ENCODE measurements around the gene NLRP3. TPM values are rescaled to one million over a fixed set of nuclear protein-coding genes. Genes with fewer than 3 reads are reported as not detected.
A peak's percentile ranks its signal among the peaks of the same experiment; 100 is the strongest.
"Not testable (repeated sequence)": the region's sequence is repeated elsewhere in the genome, so short reads cannot be mapped to it uniquely, and the experiment has no call there.

The NLRP3 gene
- total RNA-seq = 1 to 10 TPM in 1 of 2 donors, under 1 TPM in 1; 0.71 to 2.0 TPM
- long read RNA-seq = 0 reads

DNA sequence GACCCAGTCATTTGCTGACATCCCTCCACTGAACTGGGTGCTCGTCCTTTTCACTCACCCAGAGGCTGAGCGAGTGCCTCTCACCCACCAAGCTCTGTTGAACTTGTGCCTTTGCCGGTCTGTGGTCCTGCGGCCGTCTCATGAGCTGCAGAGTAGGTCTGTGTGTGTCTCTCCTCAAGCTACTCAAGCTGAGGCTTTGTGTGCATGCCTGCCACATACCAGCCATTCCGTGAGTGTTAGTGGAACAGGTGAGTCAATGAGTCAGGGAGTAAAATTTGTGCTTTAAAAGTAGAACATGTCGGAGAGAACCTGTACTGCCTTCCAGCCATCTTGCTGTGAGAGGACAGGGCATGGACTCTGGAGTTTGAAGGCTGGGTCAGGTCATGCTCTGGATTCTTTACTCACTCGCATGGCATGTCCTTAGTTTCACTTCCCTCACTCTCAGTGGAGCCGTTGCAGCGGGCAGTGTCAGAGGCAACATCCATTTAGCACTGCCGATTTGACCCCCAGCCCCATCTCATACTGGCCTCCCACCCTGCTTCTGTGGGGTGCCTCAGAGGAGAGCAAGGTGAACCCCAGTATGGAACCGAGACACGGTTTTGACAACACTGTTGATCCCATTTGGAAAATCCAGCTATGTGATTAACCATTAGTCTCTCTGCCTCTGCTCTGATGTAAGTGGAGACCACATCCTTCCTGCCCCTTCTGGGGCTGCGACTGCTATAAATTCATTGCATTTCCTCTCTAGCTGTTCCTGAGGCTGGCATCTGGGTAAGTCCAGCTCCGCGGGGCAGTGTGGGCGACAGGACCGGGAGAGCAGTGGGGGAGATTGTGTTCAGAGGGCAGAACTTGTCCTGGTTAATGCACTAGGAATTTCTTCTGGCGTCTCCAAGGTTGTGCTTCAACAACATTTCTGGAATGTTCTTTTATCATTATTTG is at the start of gene NLRP3:
NLRP3 (plus strand) TSS at position 751 of the 939 bp plus-strand sequence. CDS start 2,628 bp downstream, outside the sequence.
- DNase-seq (peak; percentile 36), ATAC-seq (peak; percentile 84)
- intact Hi-C loops (cut with DNase I) = no loop called here

DNA sequence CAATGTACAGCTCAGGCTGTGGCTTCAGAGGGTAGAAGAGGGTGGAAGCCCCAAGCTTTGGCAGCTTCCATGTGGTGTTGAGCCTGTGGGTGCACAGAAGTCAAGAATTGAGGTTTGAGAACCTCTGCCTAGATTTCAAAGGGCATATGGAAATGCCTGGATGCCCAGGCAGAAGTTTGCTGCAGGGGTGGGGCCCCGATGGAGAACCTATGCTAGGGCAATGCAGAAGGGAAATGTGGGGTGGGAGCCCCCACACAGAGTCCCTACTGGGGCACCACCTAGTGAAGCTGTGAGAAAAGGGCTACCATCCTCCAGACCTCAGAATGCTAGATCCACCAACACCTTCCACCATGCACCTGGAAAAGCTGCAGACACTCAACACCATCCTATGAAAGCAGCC is 49.6 kb upstream of the NLRP3 start:
- not testable (repeated sequence) for ATAC-seq

DNA sequence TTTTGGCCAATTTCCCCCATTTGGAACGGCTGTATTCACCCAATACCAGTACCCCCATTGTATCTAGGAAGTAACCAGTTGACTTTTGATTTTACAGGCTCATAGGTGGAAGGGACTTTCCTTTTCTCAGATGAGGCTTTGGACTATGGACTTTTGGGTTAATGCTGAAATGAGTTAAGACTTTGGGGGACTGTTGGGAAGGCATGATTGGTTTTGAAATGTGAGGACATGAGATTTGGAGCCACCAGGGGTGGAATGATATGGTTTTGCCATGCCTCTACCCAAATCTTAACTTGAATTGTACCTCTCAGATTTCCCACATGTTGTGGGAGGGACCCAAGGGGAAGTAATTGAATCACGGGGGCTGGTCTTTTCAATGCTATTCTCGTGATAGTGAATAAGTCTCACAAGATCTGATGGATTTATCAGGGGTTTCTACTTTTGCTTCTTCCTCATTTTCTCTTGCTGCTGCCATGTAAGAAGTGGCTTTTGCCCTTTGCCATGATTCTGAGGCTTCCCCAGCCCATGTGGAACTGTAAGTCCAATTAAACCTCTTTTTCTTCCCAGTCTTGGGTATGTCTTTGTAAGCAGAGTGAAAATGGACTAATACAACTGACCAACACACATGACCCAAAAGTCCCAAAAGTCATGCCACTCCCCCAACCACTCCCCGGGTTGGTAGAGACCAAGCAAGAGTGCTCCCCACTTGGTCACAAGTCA is 48.9 kb upstream of the NLRP3 start:
- ATAC-seq (no peak), DNase-seq (no peak)
- intact Hi-C loops (cut with DNase I) = no loop called here

More for the DNA sequence above, 49.6 kb upstream of the NLRP3 start:
- intact Hi-C loops (cut with DNase I); DNase-seq: not testable (repeated sequence)

DNA sequence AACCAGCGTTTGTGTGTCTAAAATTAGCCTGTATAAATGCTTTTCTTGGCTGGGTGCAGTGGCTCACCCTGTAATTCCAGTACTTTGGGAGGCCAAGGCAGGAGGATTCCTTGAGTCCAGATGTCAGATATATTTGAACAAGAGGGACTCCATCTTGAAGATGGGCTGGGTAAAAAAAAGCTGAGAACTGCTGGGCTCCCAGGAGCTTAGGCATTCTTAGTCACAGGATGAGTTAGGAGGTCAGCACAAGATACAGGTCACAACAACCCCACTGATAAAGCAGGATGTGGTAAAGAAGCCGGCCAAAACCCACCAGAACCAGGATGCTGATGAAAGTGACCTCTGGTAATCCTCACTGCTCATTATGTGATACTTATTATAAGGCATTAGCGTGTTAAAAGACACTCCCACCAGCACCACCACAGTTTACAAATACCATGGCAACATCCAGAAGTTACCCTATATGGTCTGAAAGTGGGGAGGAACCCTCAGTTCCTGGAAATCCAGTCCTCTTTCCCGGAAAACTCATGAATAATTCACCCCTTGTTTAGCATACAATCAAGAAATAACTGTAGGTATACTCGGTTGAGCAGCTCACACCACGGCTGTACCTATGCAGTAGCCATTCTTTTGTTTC is 48.1 kb upstream of the NLRP3 start:
- intact Hi-C loops (cut with DNase I) = no loop called here
- DNase-seq = no peak
- ATAC-seq = peak in 1 of 2 donors; percentile 21

DNA sequence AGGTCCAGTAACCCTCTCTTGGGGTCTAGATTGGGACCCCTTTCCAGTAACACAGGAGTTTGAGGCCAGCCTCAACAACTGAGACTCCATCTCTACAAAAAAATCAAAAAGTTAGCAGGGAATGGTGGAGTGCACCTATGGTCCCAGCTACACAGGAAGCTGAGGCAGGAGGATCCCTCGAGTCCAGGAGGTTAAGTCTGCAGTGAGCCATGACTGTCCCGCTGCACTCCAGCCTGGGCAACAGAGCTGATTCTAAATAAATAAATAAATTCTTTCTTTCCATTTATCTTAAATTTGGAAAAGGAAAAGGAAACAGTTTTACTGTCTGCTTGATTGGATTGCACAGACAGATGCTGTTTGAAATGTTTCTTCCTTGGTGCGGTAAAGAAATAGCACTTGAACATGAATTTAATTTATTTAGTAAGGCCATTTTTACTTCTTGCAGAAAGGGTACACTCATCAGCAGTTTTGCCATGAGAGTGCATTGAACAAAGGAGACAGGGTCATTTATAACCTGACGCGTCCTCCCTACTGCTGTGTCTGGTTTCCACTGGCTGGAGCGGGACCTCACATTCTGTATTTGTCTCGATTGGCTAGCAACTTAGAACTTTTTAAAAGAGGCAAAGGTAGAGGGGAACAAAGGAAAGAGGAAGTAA is 47.4 kb upstream of the NLRP3 start:
- DNase-seq (no peak), ATAC-seq (no peak)
- intact Hi-C loops (cut with DNase I) = no loop called here

DNA sequence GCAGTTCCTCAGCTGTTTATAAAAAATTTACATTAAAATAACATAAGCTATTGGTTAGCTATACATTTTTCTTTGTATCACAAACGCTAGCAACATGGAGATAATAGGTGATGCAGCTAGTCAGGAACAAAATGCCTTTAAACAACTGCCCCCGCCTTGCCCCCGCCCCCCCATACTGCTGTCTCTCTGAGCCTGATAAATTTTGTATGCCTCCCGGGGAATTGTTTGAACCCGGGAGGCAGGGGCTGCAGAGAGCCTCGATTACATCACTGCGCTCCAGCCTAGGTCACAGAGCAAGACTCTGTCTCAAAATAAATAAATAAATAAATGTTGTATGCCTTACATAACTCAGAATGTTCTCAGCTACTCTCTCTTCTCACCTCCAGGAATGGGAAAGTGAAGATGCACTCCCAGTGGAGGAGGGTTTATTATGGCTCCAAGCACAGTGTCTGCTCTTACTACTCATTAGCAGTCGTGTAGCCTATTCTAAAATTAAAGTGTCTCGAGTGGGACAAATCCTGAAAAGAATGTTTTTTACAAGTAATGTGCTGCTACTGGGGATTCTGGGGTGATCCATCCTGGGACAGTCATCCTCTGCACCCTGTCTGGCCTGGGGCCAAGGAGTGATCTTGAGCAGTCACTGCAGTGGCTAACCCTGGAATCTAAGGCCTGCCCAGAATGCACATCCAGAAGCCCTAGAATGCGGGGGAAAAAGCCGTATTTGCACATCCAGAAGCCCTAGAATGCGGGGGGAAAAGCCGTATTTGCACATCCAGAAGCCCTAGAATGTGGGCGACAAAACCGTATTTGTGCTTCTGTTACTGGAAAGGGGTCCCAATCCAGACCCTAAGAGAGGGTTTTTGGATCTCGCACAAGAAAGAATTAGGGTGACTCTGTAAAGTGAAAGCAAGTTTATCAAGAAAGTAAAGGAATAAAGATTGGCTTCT is 44.9 kb upstream of the NLRP3 start:
- no peak for DNase-seq
- no peak for ATAC-seq
- intact Hi-C loops (cut with DNase I) = loop anchor here in 1 of 2 donors (10.0 kb wide), 1 partner anchor 326 kb away; no protein-coding TSS in a partner anchor

DNA sequence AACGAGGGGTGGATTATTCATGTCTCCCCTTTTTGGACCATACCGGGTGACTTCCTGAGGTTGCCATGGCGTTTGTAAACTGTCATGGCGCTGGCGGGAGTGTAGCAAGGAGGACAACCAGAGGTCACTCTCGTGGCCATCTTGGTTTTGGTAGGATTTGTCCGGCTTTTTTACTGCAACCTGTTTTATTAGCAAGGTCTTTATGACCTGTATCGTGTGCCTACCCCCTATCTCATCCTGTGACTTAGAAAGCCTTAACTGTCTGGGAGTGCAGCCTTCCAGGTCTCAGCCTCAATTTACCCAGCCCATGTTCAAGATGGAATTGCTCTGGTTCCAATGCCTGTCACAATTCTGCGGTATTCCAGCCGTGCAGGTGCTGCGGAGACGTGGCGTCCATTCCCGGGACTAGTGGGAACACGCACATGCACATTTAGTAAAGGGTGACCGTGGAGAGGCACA is 44.1 kb upstream of the NLRP3 start:
- intact Hi-C loops (cut with DNase I) = loop anchor here in 1 of 2 donors (10.0 kb wide), 1 partner anchor 327 kb away; no protein-coding TSS in a partner anchor
- ATAC-seq (no peak), DNase-seq (no peak)

DNA sequence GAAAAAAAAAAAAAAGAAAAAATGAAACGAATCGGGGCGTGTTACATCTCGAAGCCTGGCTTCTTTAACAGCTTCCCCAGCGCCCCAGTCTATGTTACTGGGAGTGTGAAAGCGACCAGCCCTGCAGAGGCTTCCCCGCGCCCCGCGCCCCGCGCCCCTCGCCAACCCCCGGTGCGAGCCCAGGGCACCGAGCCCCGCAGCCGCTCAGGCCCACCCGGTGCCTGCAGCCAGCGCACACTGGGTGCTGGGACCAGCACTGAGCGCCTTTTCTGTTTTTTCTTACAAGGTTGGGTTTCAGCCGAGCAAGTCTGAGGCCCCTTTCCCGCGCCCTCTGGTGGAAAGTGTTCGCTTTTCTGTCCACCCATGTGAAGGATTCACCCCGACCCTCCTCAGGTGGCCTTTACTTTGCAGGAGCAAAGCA is 42.2 kb upstream of the NLRP3 start:
- intact Hi-C loops (cut with DNase I) = loop anchor here in 1 of 2 donors (10.0 kb wide), 1 partner anchor 329 kb away; no protein-coding TSS in a partner anchor
- peak; percentile 83 to 88 for ATAC-seq
- DNase-seq = peak; percentile 65

DNA sequence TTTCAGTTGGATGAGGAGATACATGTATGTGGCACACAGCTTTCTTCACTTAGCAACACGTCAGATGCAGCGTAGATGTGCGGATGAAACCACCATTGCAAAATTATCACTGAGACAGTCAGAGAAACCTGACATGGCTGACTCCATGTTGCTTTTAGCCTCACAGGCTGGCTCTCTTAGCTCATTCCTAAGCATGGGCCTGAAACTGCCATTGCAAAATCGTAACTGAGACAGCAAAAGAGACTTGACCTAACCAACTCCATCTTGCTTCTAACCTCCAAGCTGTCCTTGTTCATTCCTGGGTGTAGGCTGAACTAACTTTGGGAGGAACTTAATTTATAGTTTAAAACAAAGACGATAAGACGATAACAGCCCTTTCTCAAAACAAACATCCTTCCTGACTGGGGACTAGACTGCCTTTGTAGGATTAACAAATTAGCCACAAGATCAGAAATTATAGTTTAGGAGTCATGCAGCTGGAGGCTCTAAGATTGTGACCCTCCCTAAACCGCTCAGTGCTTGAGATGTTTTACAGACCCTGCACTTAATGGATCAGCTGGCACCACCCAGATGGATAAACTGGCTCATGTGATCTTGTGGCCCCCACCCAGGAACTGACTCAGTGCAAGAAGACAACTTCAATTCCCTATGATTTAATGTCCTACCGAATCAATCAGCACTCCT is 41.2 kb upstream of the NLRP3 start:
- not testable (repeated sequence) for ATAC-seq, DNase-seq
- intact Hi-C loops (cut with DNase I) = loop anchor here in 1 of 2 donors (10.0 kb wide), 1 partner anchor 330 kb away; no protein-coding TSS in a partner anchor

DNA sequence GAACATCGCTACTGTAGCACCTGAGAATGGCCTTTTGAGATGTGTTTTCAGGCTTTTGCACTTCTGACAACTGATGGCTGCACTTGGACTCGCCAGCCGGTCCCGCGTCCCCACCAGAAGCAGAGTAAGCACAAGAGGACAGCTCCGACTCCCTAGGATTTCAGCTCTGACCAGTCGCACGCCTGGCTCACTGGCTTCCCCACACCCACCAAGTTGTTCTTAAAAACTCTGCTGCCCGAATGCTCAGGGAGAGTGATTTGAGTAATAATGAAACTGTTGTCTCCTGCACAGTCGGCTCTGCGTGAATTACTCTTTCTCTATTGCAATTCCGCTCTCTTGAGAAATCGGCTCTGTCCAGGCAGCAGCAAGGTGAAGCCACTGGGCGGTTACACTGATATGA is 40.2 kb upstream of the NLRP3 start:
- intact Hi-C loops (cut with DNase I) = loop anchor here in 1 of 2 donors (10.0 kb wide), 1 partner anchor 331 kb away; no protein-coding TSS in a partner anchor
- ATAC-seq = no peak
- no peak for DNase-seq

DNA sequence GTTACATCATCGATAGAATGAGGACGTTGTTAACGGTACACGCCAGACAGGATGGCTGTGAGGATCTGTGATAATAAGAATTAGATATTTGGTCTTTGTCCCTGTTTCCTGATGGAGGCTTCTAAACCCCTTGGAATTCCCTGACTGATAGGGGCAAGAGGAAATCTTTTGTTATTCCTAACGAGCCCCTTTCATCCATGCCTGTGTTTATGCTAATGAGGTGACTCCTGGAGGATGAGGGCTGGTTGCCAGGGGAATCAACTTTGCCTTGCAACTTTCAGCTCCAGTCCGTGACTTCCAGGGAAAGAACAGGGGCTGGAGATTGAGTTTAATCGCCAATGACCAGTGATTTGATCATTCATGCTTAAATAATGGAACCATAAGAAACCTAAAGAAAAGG is 39.3 kb upstream of the NLRP3 start:
- intact Hi-C loops (cut with DNase I) = loop anchor here in 1 of 2 donors (10.0 kb wide), 1 partner anchor 332 kb away; no protein-coding TSS in a partner anchor
- DNase-seq (no peak), ATAC-seq (no peak)

DNA sequence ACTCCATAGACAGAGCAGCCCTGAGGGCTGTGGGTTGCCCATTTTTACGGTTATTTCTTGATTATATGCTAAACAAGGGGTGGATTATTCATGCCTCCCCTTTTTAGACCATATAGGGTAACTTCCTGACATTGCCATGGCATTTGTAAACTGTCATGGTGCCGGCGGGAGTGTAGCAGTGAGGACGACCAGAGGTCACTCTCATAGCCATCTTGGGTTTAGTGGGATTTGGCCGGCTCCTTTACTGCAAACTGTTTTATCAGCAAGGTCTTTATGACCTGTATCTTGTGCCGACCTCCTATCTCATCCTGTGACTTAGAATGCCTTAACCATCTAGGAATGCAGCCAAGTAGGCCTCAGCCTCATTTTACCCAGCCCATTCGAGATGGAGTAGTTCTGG is 38.3 kb upstream of the NLRP3 start:
- intact Hi-C loops (cut with DNase I) = loop anchor here in 1 of 2 donors (10.0 kb wide), 1 partner anchor 333 kb away; no protein-coding TSS in a partner anchor
- ATAC-seq, DNase-seq: not testable (repeated sequence)

DNA sequence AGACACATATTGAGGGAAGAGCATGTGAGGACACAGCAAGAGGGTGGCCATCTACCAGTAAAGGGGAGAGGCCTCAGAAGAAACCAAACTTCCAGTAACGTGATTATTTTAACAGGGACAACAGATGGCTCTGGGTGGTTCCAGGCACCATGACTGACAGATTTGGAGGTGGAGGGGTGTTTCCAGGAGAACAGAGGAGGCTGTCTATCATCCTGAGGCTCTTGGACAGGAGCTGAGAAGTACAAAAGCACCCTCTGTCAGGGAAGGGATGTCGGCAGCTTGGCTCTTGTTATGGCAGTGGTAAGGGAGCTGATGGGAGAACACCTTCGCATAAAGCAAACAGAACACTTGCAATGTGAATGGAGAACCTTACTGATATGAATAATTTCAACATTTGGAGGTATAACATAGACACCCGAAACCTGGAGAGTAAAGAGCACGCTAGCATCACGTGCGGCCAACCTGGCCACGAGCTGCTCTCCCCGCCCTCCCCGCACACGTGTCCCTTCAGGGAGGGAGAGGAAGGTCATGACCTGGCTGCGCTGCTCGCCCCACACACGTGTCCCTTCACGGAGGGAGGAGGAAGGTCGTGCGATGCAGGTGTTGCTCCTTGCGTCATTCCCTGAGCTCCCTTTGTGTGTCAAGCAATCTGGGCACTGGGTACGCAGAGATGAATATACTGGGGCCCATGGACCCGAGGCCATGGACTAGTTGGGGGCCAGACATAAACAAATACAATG is 37.5 kb upstream of the NLRP3 start:
- ATAC-seq (no peak), DNase-seq (no peak)
- intact Hi-C loops (cut with DNase I) = loop anchor here in 1 of 2 donors (10.0 kb wide), 1 partner anchor 334 kb away; no protein-coding TSS in a partner anchor

DNA sequence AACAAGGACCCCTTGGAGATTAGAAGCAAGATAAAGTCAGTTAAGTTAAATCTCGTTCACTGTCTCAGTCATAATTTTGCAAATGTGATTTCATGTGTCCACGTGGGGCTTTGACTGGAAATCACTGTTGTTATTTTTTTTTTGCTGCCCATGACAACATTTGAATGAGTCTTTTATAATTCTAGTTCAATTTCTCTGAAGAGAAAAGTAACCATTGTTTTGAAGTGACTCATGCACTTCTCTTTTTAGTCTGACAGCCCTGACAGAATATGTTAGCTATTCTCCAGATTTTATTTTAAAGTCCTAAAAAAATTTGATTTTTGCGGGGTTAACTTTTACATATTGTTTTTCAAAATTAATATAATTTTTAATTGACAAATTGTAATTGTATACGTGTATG is 30.7 kb upstream of the NLRP3 start:
- no peak for ATAC-seq
- intact Hi-C loops (cut with DNase I) = no loop called here
- no peak for DNase-seq

DNA sequence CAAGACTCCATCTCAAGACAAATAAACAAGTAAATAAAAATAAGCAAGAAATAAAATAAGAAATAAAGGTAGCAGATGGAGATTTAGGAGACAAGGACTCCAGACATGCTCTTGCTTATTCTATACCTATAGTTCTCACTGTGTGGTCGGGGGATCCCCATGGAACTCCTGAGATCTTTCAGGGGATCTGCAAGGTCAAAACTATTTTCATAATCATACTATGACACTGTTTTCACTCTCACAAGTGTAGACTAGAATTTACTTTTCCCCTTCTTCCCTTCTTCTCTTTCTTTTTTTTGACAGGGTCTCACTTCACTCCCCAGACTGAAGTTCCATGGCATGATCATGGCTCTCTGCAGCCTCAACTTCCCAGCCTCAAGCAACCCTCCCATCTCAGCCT is 29.8 kb upstream of the NLRP3 start:
- DNase-seq (no peak), ATAC-seq (no peak)

DNA sequence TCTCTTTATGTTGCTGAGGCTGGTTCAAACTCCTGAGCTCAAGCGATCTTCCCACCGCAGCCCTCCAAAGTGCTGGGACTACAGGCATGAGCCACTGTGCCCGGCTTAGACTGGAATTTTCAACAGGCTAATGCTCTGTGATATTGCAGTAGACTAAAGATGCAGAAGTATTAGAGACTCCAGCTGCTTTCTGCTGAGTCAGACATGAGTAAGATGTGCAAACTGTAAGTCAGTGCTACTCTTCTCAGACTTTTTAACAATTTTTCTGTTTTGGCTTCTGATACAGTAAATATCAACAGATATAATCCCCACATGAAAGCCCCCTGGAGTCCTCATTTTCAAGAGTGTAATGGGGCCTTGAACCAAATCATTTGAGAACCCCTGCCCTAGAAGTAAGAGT is 29.3 kb upstream of the NLRP3 start:
- intact Hi-C loops (cut with DNase I) = no loop called here

More for the DNA sequence above, 29.8 kb upstream of the NLRP3 start:
- intact Hi-C loops (cut with DNase I) = no loop called here

More for the DNA sequence above, 29.3 kb upstream of the NLRP3 start:
- ATAC-seq = peak in 1 of 2 donors; percentile 13
- DNase-seq = no peak
